ENCODE results near the gene LCMT2. TPM values are rescaled to one million over a fixed set of nuclear protein-coding genes. Genes with fewer than 3 reads are reported as not detected.

LCMT2 gene, protein sequence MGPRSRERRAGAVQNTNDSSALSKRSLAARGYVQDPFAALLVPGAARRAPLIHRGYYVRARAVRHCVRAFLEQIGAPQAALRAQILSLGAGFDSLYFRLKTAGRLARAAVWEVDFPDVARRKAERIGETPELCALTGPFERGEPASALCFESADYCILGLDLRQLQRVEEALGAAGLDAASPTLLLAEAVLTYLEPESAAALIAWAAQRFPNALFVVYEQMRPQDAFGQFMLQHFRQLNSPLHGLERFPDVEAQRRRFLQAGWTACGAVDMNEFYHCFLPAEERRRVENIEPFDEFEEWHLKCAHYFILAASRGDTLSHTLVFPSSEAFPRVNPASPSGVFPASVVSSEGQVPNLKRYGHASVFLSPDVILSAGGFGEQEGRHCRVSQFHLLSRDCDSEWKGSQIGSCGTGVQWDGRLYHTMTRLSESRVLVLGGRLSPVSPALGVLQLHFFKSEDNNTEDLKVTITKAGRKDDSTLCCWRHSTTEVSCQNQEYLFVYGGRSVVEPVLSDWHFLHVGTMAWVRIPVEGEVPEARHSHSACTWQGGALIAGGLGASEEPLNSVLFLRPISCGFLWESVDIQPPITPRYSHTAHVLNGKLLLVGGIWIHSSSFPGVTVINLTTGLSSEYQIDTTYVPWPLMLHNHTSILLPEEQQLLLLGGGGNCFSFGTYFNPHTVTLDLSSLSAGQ
- 1 to 10 TPM; 5.3 to 7.7 TPM for total RNA-seq

- ATAC-seq (ENCODE audit: insufficient number of reproducible peaks, low FRiP score, low read depth) (peak; percentile 87), DNase-seq (ENCODE audit: low spot score) (peak; percentile 81)
- no peaks in the 10 kb centered on the region for H3K27me3 ChIP-seq (replicated peaks; ENCODE audit: insufficient read depth)
- peak within 1 kb of the TSS; percentile 94 to 95 for H3K27ac ChIP-seq
- TF ChIP-seq CTCF (IDR thresholded peaks at IDR 0.05): no peak
- H3K36me3 ChIP-seq: no peaks in the 10 kb centered on the region
- H3K4me1 ChIP-seq (ENCODE audit: control insufficient read depth in 1 of 2, low read depth in 2 of 2): peaks cover 14 to 28% of the 10 kb centered on the region in 2 donors
- H3K4me3 ChIP-seq: peak within 1 kb of the TSS; percentile 91
- no peaks in the 10 kb centered on the region for H3K9me3 ChIP-seq
These were observed at the start of gene LCMT2 for GRCh38 chr15:43329960-43330779. TSS of gene LCMT2 (minus strand) at chr15:43330573. CDS start at chr15:43330489, 84 bp downstream.

DNA sequence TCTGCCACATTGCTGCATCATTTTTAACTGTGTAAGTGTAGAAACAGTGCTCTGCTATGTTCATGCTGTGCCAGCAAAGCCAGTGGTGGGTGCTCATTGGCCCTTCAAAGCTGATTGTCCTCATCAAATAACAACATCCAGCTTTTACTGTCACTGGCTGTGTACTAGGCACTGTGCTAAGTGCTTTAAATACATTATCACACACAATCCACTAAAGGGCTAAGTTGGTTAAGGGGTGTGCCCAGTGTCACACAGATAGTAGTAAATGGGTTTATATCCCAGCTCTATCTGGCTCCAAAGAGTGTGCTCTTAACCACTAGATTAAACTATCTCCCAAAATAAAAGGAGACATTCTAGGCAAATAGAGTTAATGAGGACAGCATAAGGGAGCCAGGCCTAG lies 48.2 kb upstream of the LCMT2 start:
- no peaks in the 10 kb centered on the region for H3K27me3 ChIP-seq (replicated peaks; ENCODE audit: insufficient read depth)
- H3K4me3 ChIP-seq: no peak overlapping the region
- no peak overlapping the region for H3K27ac ChIP-seq
- DNase-seq (ENCODE audit: low spot score) (no peak), ATAC-seq (ENCODE audit: insufficient number of reproducible peaks, low FRiP score, low read depth) (no peak)
- peaks cover 4% of the 10 kb centered on the region for H3K36me3 ChIP-seq
- no peaks in the 10 kb centered on the region for H3K9me3 ChIP-seq
- TF ChIP-seq CTCF (IDR thresholded peaks at IDR 0.05): no peak
- H3K4me1 ChIP-seq (ENCODE audit: control insufficient read depth in 1 of 2, low read depth in 2 of 2): no peaks in the 10 kb centered on the region

DNA sequence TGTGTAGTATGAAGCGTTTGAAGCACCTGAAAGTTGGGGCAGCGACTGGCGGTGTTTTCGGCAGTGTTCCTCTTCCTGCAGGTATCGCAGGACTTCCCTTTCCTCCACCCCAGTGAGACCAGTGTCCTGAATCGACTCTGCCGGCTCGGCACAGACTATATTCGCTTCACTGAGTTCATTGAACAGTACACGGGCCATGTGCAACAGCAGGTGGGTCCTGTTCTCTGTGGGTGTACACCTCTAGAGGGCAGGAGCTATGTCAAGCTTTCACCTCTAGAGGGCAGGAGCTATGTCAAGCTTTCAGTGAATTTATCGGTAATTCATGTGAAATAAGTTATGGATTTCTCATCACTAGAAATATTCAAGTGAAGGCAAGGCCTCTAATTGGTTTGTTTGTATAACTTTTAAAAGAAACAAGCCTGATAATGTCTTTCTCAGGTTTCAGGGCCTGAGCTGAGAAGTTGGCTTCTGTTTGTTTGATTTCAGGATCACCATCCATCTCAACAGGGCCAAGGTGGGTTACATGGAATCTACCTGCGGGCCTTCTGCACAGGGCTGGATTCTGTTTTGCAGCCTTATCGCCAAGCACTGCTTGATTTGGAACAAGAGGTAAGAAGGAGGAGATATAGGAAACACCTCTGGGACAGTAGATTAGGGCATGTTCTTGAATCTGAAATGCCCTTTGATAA lies 45.8 kb upstream of the LCMT2 start:
- peak; percentile 58 for TF ChIP-seq CTCF (IDR thresholded peaks at IDR 0.05)

DNA sequence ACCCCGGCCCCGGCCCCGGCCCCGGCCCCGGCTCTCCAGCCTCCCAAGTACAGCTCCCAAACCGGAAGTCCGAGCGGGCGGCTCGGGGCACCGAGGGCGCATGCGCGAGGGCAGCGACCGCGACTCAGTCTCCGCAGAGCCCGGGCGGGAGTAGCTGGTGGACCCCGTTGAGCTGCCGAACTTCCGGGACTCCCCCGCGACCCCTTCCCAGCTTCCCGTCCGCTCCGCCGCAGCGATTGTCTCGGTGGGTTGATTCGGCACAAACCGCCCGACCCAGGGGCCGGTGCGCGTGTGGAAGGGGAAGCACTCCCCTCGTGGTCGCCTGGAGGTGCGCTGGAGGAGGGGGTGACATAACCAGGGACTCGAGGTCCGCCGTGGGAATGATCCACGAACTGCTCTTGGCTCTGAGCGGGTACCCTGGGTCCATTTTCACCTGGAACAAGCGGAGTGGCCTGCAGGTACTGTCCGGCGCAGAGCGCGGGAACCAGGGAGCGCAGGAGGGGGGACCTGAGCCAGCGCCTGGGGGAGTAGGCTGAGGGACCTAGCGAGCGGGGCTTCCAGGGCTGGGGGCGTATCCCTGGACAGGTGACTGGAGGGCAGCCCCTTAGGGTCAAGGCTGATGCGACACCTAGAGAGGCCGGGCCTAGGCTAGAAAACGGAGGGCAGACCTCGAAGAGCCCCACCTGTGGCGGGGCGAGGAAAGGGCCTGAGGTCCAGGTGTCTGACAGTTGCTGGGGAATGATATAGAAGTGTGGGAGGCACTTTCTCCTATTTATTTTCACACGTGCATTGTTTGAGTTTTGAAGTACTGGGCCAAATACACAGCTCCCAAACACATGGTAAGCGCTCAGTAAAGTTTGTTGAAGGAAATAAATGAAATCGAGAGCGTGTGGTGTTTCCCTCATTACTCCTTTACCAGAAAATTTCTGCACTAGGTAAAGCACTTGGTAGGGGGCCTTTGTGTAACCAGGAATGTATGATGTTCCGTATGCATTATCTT lies 40.9 kb upstream of the LCMT2 start, which contains the start of the genes TUBGCP4 and ZSCAN29:
TUBGCP4 (plus strand) TSS at position 127 of the 1,000 bp plus-strand sequence; CDS start at position 381, 254 bp downstream.
ZSCAN29 (minus strand) TSS at position 69 of the 1,000 bp plus-strand sequence. CDS start 1,130 bp downstream, outside the sequence.
- peak within 1 kb of the TSS; percentile 16 to 37 for H3K27ac ChIP-seq
- DNase-seq (ENCODE audit: low spot score) (peak; percentile 6), ATAC-seq (ENCODE audit: insufficient number of reproducible peaks, low FRiP score, low read depth) (peak; percentile 83)
- no peaks in the 10 kb centered on the region for H3K9me3 ChIP-seq
- no peaks in the 10 kb centered on the region for H3K27me3 ChIP-seq (replicated peaks; ENCODE audit: insufficient read depth)
- H3K4me3 ChIP-seq: peak within 1 kb of the TSS; percentile 87
- no peak for TF ChIP-seq CTCF (IDR thresholded peaks at IDR 0.05)
- H3K4me1 ChIP-seq (ENCODE audit: control insufficient read depth in 1 of 2, low read depth in 2 of 2): peaks cover 14 to 39% of the 10 kb centered on the region in 2 donors
- H3K36me3 ChIP-seq: peaks cover 4% of the 10 kb centered on the region

More for the DNA sequence above, 45.8 kb upstream of the LCMT2 start:
- no peaks in the 10 kb centered on the region for H3K27me3 ChIP-seq (replicated peaks; ENCODE audit: insufficient read depth)
- ATAC-seq (ENCODE audit: insufficient number of reproducible peaks, low FRiP score, low read depth): no peak
- no peak for DNase-seq (ENCODE audit: low spot score)
- no peak overlapping the region for H3K4me3 ChIP-seq
- H3K36me3 ChIP-seq: no peaks in the 10 kb centered on the region
- H3K27ac ChIP-seq: no peak overlapping the region
- peaks cover 6 to 14% of the 10 kb centered on the region in 2 donors for H3K4me1 ChIP-seq (ENCODE audit: control insufficient read depth in 1 of 2, low read depth in 2 of 2)
- H3K9me3 ChIP-seq: no peaks in the 10 kb centered on the region

Measured in thoracic aorta (tissue), 2 donors.